ENCODE measurements around the gene STXBP5. TPM values are rescaled to one million over a fixed set of nuclear protein-coding genes. Genes with fewer than 3 reads are reported as not detected.

The STXBP5 gene
- total RNA-seq, 2 experiments from 2014 or later = 9.4 to 9.5 TPM

DNA sequence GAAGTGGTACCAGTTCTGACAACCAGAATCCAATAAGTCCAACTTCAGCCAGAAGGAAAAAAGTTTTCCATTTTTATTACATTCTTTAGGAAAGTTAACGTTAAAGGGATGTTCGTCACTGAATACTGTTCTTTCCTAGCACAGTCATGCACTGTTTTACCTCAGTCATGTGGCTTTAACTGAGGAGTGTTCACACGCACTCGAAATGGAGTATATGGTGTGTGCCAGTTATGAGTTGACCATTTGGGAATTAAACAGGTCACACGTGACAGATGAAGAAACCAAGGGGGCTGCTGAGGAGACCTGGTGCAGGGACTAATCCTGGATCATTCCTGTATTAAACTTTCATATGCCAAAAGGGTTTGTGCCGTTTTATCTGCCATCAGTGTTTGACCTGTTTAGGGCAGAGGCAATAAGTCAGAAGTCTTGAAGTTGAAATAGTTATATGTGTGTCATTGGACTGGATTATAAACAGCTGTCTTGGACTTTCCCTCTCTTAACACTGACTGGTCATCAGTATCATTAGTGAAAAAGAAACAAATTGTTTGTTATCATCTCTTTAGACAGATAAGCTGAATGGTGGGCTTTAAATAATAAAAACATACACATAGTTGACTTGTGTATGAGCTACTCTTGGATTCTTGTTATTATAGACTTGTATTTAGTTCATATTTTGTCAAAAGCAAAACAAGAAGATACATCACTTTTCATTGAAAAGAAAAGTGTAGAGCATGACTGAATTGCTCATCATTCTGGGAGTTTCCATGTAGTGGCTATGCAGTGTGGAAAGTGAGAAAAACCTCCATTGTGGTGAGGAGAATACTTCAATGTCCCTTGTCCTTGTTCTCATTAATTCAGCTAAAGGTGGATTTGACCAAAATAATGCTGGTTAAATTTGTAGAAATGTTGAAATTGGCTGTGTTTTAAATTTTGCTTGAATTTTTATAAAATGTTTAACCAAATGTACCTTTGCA lies 180.8 kb downstream of the STXBP5 start:
- H3K27ac Mint-ChIP-seq = no peak overlapping the region
- H3K4me3 Mint-ChIP-seq = no peak overlapping the region
- H3K36me3 Mint-ChIP-seq (ENCODE audit: low read depth) = peaks cover 22% of the 10 kb centered on the region
- H3K9me3 Mint-ChIP-seq = no peaks in the 10 kb centered on the region
- H3K4me1 Mint-ChIP-seq (ENCODE audit: low read depth) = peaks cover 13% of the 10 kb centered on the region
- no peaks in the 10 kb centered on the region for H3K27me3 Mint-ChIP-seq (ENCODE audit: low read depth)
- CTCF ChIA-PET = no interaction called here
- intact Hi-C loops (cut with micrococcal nuclease) = loop anchor here (1.0 to 5.0 kb wide), 3 partner anchors 63 to 762 kb away; no protein-coding TSS in a partner anchor
- no peak for DNase-seq

DNA sequence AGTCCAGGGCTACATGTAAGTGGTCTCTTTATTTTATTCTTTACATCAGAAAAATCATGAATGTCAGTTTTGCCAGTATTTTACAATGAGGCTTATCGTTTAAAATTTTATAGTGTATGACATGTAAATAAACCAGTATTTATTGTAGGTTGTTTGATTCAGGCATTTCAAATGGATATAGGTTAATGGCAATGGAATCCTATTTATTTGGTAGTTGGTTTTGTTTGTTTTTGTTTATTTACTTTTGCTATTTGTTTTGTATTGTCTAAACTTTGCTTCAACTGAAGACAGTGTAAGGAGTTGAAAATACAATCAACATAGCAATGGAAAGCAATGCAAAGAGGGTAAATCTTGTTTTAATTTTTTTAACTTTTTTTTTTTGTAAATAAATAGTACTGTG lies 185.2 kb downstream of the STXBP5 start:
- peaks cover 6% of the 10 kb centered on the region for H3K36me3 Mint-ChIP-seq (ENCODE audit: low read depth)
- peaks cover 6% of the 10 kb centered on the region for H3K4me1 Mint-ChIP-seq (ENCODE audit: low read depth)
- intact Hi-C loops (cut with micrococcal nuclease) = loop anchor here (5.0 kb wide), 1 partner anchor 758 kb away; no protein-coding TSS in a partner anchor
- CTCF ChIA-PET = interaction anchor here (1.2 kb wide), 1 partner anchor 760 kb away, joined by 4 read pairs; no protein-coding TSS in a partner anchor
- DNase-seq = no peak
- no peaks in the 10 kb centered on the region for H3K27me3 Mint-ChIP-seq (ENCODE audit: low read depth)
- no peak overlapping the region for H3K4me3 Mint-ChIP-seq
- no peak overlapping the region for H3K27ac Mint-ChIP-seq
- H3K9me3 Mint-ChIP-seq = no peaks in the 10 kb centered on the region

- no peak overlapping the region for H3K27ac Mint-ChIP-seq
- no peaks in the 10 kb centered on the region for H3K9me3 Mint-ChIP-seq
- H3K4me3 Mint-ChIP-seq = no peak overlapping the region
- H3K4me1 Mint-ChIP-seq (ENCODE audit: low read depth) = no peaks in the 10 kb centered on the region
- H3K36me3 Mint-ChIP-seq (ENCODE audit: low read depth) = no peaks in the 10 kb centered on the region
- CTCF ChIA-PET = interaction anchor here (1.2 to 1.3 kb wide), 2 partner anchors 115 to 759 kb away, joined by 4 to 5 read pairs; no protein-coding TSS in a partner anchor
- intact Hi-C loops (cut with micrococcal nuclease) = loop anchor here (1.0 to 5.0 kb wide), 3 partner anchors 116 to 861 kb away; no protein-coding TSS in a partner anchor
- no peaks in the 10 kb centered on the region for H3K27me3 Mint-ChIP-seq (ENCODE audit: low read depth)
- peak; percentile 44 for DNase-seq
These were observed 186.8 kb downstream of the STXBP5 start for GRCh38 chr6:147390909-147391536.

DNA sequence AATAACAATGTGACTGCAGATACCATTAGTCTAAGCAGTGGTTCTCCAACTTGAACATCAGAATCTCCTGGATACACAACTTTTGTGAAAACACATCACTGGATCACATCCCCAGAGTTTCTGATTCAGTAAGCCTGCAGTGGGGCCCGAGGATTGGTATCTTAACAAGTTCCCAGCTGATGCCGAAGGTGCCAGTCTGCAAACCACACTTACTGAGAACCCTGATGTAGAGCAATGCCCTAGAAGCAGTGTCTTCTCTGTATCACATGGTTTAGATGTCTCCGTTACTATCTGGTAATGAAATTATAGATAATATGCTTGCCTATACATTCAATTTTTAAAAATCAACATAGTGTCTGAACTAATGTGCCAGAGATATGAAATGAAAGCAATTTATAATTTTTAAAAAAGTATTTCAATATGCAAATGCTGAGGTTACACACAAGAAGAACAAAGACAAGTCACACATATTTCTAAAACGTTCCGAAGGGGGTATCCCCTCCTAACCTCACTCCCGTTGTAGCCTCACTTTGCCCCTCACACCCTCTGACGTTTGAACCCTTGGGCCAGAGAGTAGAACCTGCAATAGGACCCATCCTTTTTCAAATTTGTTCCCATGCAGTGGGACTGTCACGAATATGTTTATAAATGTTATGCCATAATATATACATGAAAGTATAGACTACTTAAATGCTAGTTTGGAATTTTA lies 188.9 kb downstream of the STXBP5 start:
- Mint-ChIP-seq H3K9me3 (no peaks in the 10 kb centered on the region), H3K27me3 (ENCODE audit: low read depth) (no peaks in the 10 kb centered on the region), H3K27ac (no peak overlapping the region), H3K36me3 (ENCODE audit: low read depth) (no peaks in the 10 kb centered on the region), H3K4me3 (no peak overlapping the region), H3K4me1 (ENCODE audit: low read depth) (no peaks in the 10 kb centered on the region)
- CTCF ChIA-PET = no interaction called here
- intact Hi-C loops (cut with micrococcal nuclease) = loop anchor here (5.0 kb wide), 1 partner anchor 859 kb away; no protein-coding TSS in a partner anchor
- DNase-seq = no peak

DNA sequence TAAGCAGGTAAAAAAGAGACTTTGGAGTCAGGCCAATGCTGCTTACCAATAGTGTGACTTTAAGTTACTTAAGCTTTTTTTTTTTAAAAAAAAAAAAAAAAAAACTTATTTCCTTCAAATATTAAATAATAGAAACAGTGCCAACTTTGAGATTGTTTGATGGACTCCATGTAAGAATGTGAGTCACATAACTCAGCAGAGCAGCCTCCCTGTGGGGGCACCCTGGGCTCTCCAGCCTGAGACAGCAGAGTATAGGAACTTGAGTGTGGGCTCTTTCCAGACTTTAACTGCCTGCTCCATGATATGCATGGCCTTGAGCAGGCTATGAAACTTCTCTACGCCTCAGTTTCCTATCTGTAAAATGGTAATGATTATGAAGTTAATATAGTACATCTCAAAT lies 190.9 kb downstream of the STXBP5 start:
- CTCF ChIA-PET = no interaction called here
- Mint-ChIP-seq H3K27ac (no peak overlapping the region), H3K4me1 (ENCODE audit: low read depth) (no peaks in the 10 kb centered on the region), H3K36me3 (ENCODE audit: low read depth) (no peaks in the 10 kb centered on the region), H3K9me3 (peaks cover 1% of the 10 kb centered on the region), H3K4me3 (no peak overlapping the region), H3K27me3 (ENCODE audit: low read depth) (no peaks in the 10 kb centered on the region)
- intact Hi-C loops (cut with micrococcal nuclease) = no loop called here
- no peak for DNase-seq

GRCh38 chr6:147397306-147397705 lies 193.1 kb downstream of the STXBP5 start:
- intact Hi-C loops (cut with micrococcal nuclease) = no loop called here
- CTCF ChIA-PET = interaction anchor here (0.5 to 2.2 kb wide), 2 partner anchors 10 to 15 kb away, joined by 3 to 9 read pairs; no protein-coding TSS in a partner anchor
- Mint-ChIP-seq H3K27ac (no peak overlapping the region), H3K27me3 (ENCODE audit: low read depth) (no peaks in the 10 kb centered on the region), H3K4me1 (ENCODE audit: low read depth) (no peaks in the 10 kb centered on the region), H3K9me3 (peaks cover 14% of the 10 kb centered on the region), H3K36me3 (ENCODE audit: low read depth) (no peaks in the 10 kb centered on the region), H3K4me3 (no peak overlapping the region)
- no peak for DNase-seq

- CTCF ChIA-PET = no interaction called here
- intact Hi-C loops (cut with micrococcal nuclease) = no loop called here
These were observed 196.8 kb downstream of the STXBP5 start for GRCh38 chr6:147400968-147401367.

GRCh38 chr6:147401779-147402178 lies 197.6 kb downstream of the STXBP5 start:
- no peaks in the 10 kb centered on the region for H3K4me1 Mint-ChIP-seq (ENCODE audit: low read depth)
- CTCF ChIA-PET = no interaction called here
- no peaks in the 10 kb centered on the region for H3K36me3 Mint-ChIP-seq (ENCODE audit: low read depth)
- H3K27ac Mint-ChIP-seq = no peak overlapping the region
- no peak for DNase-seq
- H3K4me3 Mint-ChIP-seq = no peak overlapping the region
- H3K9me3 Mint-ChIP-seq = peaks cover 15% of the 10 kb centered on the region
- intact Hi-C loops (cut with micrococcal nuclease) = no loop called here
- no peaks in the 10 kb centered on the region for H3K27me3 Mint-ChIP-seq (ENCODE audit: low read depth)

More at GRCh38 chr6:147400968-147401367, 196.8 kb downstream of the STXBP5 start:
- Mint-ChIP-seq H3K9me3 (peaks cover 15% of the 10 kb centered on the region), H3K27ac (no peak overlapping the region), H3K4me1 (ENCODE audit: low read depth) (no peaks in the 10 kb centered on the region), H3K27me3 (ENCODE audit: low read depth) (no peaks in the 10 kb centered on the region), H3K36me3 (ENCODE audit: low read depth) (no peaks in the 10 kb centered on the region), H3K4me3 (no peak overlapping the region)
- no peak for DNase-seq

- Mint-ChIP-seq H3K27ac (no peak overlapping the region), H3K36me3 (ENCODE audit: low read depth) (no peaks in the 10 kb centered on the region), H3K4me1 (ENCODE audit: low read depth) (no peaks in the 10 kb centered on the region), H3K27me3 (ENCODE audit: low read depth) (peaks cover 6% of the 10 kb centered on the region), H3K4me3 (no peak overlapping the region), H3K9me3 (peaks cover 7% of the 10 kb centered on the region)
- intact Hi-C loops (cut with micrococcal nuclease) = no loop called here
- DNase-seq = no peak
- CTCF ChIA-PET = interaction anchor here (0.6 kb wide), 1 partner anchor 696 kb away, joined by 3 read pairs; no protein-coding TSS in a partner anchor
These were observed 202.6 kb downstream of the STXBP5 start for GRCh38 chr6:147406783-147407182.

DNA sequence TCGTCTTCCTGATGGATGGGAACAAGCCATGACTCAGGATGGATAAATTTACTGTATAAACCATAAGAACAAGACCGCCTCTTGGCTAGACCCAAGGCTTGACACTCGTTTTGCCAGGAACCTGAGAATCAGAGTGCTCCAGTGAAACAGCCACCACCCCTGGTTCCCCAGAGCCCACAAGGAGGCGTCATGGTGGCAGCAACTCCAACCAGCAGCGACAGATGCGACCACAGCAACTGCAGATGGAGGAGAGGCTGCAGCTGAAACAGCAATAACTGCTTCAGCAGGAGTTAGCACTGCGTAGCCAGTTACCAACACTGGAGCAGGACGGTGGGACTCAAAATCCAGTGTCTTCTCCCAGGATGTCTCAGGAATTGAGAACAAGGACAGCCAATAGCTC lies 203.4 kb downstream of the STXBP5 start:
- H3K4me3 Mint-ChIP-seq = no peak overlapping the region
- no peak for DNase-seq
- H3K4me1 Mint-ChIP-seq (ENCODE audit: low read depth) = no peaks in the 10 kb centered on the region
- no peaks in the 10 kb centered on the region for H3K36me3 Mint-ChIP-seq (ENCODE audit: low read depth)
- CTCF ChIA-PET = no interaction called here
- H3K27ac Mint-ChIP-seq = no peak overlapping the region
- H3K27me3 Mint-ChIP-seq (ENCODE audit: low read depth) = peaks cover 13% of the 10 kb centered on the region
- intact Hi-C loops (cut with micrococcal nuclease) = no loop called here
- no peaks in the 10 kb centered on the region for H3K9me3 Mint-ChIP-seq

- DNase-seq = no peak
- no peak overlapping the region for H3K4me3 Mint-ChIP-seq
- H3K36me3 Mint-ChIP-seq (ENCODE audit: low read depth) = no peaks in the 10 kb centered on the region
- CTCF ChIA-PET = interaction anchor here (0.6 kb wide), 1 partner anchor 18 kb away, joined by 3 read pairs; no protein-coding TSS in a partner anchor
- no peaks in the 10 kb centered on the region for H3K9me3 Mint-ChIP-seq
- H3K27me3 Mint-ChIP-seq (ENCODE audit: low read depth) = peaks cover 9% of the 10 kb centered on the region
- no peak overlapping the region for H3K27ac Mint-ChIP-seq
- H3K4me1 Mint-ChIP-seq (ENCODE audit: low read depth) = no peaks in the 10 kb centered on the region
- intact Hi-C loops (cut with micrococcal nuclease) = no loop called here
These were observed 212.4 kb downstream of the STXBP5 start for GRCh38 chr6:147416622-147417021.

GRCh38 chr6:147417954-147418353 lies 213.7 kb downstream of the STXBP5 start:
- CTCF ChIA-PET = no interaction called here
- intact Hi-C loops (cut with micrococcal nuclease) = no loop called here
- DNase-seq = no peak
- Mint-ChIP-seq H3K27me3 (ENCODE audit: low read depth) (peaks cover 5% of the 10 kb centered on the region), H3K36me3 (ENCODE audit: low read depth) (no peaks in the 10 kb centered on the region), H3K4me3 (no peak overlapping the region), H3K4me1 (ENCODE audit: low read depth) (no peaks in the 10 kb centered on the region), H3K9me3 (peaks cover 5% of the 10 kb centered on the region), H3K27ac (no peak overlapping the region)
